NCI-H2227 treated with DMSO at 0.1 percent for 48 hours (cell line): ENCODE measurements around the gene RACK1.

Source experiments
- DNase-seq: peaks from one replicate; lab custom pipeline; 2025; lab: John Stamatoyannopoulos, UW

Gene RACK1

DNA sequence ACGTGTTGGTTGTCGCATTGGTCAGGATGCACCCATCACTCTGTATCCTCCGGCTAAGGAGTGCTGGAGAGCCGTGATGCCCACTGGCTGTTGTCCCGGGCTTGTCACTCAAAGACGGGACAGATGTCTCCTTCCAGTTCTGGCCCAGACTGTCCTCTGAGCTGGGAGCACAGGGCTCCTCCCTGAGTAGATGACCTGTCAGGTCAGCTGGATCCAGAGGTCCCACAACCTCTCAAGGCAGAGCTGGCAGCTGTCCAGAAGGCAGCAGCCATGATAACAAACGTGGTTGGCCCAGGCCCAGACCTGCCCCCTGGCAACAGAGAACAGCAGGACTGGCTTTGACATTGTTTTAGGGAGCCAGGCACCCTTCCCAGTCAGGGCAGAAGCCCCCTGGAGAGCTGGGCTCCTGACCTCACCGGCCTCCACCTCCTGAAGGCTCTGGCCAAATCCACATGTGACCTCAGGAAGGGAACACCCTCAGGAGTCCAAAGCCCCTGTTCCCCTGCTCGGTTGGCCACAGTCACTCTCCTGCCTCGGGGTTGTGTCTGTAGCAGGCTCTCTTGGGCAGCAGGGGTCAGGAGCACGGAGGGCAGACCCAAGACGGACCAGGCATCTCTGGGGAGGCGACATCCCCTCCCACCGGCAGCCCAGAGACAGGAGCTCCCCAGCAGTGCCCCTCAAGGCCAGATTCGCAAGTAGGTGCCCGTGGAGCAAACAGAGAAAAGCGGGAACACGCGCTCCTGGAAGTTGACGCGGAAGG, 49.0 kb downstream of the RACK1 start:
- no peak for DNase-seq

DNA sequence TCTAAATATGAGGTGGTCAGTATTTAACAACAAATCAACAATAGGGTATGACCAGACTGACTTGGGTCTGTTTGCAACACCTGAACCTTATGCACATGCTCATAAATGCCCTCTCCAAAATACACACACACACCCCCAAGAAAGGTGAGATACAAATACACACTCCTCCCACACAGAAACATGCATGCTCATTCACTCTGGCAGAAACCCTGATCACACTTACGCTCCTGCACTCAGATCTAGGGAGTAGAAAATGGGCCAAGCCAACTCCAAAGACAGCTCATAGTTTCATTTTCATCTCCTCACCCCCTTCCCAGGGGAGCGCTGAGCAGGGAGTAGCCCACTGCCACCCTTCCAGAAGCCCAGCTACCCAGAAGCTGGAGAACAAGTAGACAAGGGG, 50.0 kb downstream of the RACK1 start:
- no peak for DNase-seq

DNA sequence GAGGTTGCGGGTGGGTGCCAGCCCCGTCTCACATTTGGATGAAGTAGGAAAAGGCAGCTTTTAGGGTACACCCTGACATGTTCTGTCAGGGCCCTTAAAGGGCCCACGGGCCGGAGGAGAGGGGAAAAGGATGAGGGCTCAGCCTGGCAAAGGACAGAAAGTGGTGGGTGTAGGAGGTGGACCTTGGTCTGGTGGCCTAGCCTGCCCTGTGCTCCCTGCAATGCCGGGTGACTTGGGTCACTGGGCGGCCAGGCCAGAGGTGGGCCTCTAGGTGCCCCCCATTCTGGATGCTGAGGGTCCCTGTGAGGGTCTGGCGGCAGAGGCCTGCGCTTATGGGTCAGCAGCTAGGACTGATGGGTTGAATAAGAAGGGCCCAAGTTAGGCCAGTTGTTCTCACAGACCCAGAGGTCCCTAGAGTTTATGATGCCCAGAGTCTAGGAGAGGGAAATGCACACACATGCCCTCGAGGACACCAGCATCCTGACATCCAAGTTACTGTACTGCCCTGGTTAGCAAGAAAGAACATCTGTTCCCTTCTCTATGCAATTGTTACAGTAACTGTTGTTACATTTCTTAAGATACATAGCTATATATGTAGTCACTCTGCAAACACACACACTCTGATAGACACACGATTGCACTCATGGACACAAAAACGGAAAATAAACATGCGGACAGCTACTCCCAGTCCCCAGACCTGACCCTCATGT, 51.2 kb downstream of the RACK1 start:
- DNase-seq: no peak

DNA sequence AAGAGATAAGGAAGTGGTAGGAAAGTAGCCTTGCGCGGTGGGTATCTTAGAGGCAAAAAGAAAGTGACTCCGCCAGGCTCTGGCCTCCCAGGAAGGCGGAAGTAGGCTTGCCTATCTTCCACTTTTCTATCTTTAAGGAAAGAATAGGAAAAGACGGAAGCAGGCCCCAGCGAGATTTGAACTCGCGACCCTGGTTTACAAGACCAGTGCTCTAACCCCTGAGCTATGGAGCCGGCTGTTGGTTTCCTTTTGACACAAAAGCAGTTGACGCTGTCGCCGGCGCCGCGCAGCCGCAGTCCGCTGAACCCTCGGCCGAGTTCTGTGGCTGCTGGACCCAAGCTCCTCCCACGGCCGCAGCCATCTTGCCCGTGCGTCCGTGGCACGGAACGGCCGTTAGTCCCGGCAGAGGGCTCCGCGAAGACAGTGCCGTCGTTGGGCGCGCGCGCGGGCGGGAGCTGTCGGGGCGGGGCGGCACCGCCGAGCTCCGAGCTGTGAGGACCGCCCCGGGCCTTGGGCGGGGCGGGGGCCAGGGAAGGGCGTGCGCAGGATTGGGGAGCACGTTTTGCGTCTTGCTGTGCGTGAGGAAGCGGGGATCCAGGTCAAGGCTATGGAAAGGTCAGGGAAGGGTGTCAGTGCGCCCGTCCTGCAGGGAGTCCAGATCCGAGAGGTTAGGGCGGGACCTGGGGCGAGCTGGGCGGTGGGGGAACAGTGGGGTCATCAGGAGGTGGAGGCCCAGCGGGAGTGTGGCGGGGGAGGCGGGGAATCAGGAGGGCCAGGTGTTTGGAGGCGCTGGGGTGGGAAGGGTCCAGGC, 52.0 kb downstream of the RACK1 start:
- DNase-seq: no peak

DNA sequence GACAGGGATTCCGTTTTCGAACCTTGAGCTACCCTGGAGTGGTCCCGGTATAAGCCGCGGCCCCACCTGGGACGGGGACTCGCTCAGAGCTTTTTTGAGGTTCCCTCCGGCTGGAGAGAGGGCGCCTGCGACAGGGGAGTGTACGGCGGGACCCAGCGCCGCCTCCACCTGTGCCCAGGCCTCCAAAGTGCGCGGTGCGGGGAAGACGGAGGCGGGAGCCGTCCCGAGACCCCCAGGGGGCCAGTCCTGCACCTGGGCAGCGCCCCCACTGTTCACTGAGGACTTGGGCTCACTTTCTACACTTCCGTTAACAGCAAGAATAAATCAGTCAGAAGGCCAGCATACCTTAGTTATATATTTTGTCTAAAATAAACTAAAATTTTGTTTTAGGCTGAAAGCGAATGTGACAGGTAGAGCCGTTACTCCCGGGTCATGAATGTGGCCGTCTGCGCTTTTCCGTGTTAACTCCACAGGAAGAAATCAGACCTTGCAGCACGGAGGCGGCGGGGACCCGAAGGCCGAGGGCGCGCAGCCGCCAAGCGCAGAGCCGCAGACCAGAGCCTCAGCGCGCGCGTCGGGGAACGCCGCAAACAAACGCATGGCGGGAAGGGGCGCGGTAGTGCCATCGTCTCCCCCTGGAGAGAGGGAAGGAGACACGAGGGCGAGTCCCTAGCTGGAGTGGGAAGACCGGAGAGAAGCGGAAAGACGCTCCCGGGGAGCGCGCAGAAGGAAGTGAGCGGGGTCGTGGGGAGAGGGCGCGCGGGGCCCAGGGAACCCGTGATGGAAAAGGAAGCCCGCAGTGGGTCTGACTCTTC, 52.8 kb downstream of the RACK1 start:
- DNase-seq: no peak

DNA sequence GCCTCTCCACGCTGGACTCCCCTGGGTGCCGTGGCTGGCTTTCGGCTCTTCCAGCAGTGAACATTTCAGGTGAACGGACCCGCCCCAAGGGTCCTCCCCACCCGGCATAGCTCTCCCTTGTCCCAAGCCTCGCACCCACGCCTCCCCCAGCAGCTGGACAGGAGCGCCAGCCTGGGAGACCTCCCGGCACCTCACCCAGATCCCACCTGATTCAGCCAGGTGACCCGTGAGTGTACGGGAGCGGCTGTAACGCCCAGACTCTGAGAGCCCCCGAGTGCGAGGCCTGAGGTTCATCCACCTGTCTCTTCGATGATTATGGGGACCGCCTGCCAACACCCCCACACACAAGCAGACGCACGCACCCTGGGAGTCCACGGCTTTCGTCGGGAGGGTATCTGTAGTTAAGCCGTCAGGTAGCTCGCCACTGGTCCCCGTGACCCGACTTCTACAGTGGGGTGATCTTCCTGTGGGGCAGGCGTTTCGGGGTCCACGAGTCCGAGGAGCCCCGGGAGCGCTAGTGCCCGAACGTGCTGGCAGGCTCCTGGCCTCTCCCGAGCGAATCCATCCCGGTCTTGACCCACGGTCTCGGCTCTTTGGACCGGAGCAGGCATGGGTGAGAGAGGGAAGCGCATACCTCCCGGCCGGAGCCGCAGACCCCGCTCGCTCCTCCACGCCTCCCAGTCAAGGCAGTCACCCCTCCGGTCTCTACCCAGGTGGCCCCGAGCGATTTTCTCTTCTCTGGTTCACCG, 53.6 kb downstream of the RACK1 start:
- DNase-seq: no peak

DNA sequence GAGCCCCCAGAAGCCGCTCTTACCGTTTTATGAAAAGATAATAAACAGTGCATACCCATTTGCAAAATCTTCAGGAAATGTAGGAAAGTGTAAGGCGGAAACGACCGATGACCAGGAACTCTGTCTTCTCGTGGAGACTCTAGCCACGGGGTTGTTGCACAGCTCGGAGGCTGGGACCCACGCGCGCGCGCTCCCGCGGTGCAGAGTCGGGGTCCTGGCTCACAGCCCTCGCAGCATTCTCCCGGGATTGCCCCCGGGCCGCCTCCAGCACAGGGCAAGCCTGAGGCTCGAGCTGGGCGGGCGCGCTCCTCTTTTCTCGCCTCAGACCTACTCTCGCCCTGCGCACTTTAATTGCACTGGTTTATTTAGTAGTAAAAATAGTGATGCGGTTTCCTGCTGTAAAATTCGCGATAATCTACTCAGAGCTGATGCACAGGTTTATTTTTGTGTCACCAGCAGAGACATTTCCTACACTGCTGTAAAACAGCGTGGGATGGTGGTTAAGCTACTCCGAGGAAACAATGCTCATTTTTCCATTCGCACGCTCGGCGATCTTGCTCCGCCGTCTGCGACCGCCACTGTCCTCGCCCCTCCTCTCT, 54.2 kb downstream of the RACK1 start:
- DNase-seq: no peak

DNA sequence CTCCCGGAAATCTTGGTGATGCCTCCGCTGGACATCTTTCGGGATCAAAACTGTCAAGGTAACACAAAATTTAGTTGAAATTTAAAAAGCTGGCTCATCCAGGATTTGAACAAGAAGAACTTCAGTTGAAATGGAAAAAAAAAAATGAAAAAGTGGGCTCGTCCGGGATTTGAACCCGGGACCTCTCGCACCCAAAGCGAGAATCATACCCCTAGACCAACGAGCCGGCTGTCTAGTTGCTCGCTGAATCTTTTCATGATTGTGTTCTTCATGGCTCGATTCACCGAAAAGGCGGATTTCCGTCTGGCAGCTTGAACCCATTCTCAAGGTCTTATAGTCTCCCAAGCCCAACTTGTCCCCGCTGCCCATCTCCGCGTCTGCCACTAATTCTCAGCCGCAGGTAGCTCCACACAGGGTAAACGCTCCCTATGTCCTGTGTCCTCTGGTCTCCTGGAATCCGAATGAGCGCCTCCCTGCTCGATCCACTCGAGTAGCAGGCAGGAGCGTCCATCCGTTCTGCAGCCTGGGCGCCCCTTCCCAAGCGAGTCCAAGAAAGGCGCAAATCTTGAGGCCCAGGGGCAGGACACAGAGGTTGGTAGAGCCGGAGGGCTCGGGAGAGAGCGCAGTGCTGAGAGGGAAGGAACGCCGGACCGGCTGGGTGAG, 54.9 kb downstream of the RACK1 start:
- no peak for DNase-seq

DNA sequence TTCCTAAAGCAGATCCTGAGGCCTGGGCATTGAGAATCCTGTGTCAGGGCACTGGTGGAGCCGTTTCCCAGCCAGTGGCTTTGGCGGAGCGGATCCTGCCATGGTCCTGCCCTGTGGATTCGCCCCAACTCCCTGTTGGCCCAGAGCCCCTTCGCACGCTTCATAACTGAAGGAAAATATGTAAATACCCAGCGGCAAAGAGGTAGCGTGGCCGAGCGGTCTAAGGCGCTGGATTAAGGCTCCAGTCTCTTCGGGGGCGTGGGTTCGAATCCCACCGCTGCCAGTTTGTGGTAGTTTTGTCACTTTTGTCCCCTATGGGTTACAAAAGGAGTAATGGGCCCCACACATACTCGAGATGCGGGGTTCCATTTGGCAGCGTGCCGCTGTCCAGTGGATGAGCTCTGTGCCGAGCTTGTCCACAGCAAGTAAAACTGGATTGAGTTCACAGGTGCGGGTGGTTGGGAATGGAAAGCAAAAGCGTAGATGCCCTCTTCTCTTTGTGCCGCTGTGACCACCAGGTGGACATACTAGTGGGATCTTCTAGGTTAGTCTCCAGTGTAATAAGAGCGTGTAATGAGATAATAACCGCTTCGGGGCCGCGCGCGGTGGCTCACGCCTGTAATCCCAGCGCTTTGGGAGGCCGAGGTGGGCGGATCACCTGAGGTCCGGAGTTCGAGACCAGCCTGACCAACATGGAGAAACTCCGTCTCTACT, 56.0 kb downstream of the RACK1 start:
- no peak for DNase-seq

DNA sequence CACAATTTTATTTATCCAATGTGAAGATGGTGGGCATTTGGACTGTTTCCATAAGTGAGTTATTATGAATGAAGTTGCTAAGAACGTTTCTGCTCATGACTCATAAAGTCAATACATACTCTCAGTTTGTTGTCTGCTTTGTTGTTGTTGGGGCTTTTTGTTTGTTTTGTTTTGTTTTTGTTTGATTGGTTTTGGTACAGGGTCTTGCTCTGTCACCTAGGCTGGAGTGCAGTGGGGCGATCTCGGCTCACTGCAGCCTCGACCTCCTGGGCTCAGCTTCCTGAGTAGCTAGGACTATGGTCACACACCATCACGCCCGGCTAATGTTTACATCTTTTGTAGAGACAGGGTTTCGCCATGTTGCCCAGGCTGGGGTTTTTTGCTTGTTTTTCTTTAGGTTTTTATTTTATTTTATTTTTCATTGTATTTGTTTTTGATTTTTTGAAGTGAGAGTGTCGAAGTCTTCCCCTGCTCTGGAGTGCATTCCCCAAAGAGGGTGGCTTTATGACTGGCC, 56.7 kb downstream of the RACK1 start:
- DNase-seq: no peak
